Calu3 (cell line): ENCODE results near the gene ENPP1. TPM values are rescaled to one million over a fixed set of nuclear protein-coding genes. Genes with fewer than 3 reads are reported as not detected.

ENCODE experiments used
- BruUV-seq: library from RNA; stranded (reverse); fragments of 400-500 nt; replicated peaks from 2 replicates; lab custom pipeline; 2021; lab: Mats Ljungman, UMichigan
- CTCF ChIA-PET: fragments of 300-600 bp; sonication (Branson Sonifier 250); formaldehyde crosslinking; loops from one replicate; lab custom pipeline; 2022; ENCODE audit warnings: antibody characterized with exemption; lab: Charles Lee
- DNase-seq: peaks from one replicate; pipeline ENCODE4 v3.0.0; 2022
- H3K27ac Mint-ChIP-seq: one replicate; pipeline ENCODE4 v1.8.0; 2022; ENCODE audit warnings: mixed read lengths; ENCODE audit not compliant: unreplicated experiment
- H3K27me3 Mint-ChIP-seq: one replicate; pipeline ENCODE4 v1.8.0; 2022; ENCODE audit warnings: mixed read lengths; ENCODE audit not compliant: unreplicated experiment
- H3K36me3 Mint-ChIP-seq: one replicate; pipeline ENCODE4 v1.8.0; 2022; ENCODE audit warnings: mild to moderate bottlenecking, moderate library complexity, mixed read lengths; ENCODE audit not compliant: insufficient read depth, unreplicated experiment
- H3K4me1 Mint-ChIP-seq: one replicate; pipeline ENCODE4 v1.8.0; 2022; ENCODE audit warnings: mild to moderate bottlenecking, low read depth, mixed read lengths; ENCODE audit not compliant: unreplicated experiment
- H3K4me3 Mint-ChIP-seq: one replicate; pipeline ENCODE4 v1.8.0; 2022; ENCODE audit warnings: mild to moderate bottlenecking, low read depth, moderate library complexity, mixed read lengths; ENCODE audit not compliant: unreplicated experiment
- H3K9me3 Mint-ChIP-seq: one replicate; pipeline ENCODE4 v1.8.0; 2022; ENCODE audit warnings: low read depth, mixed read lengths; ENCODE audit not compliant: unreplicated experiment
- intact Hi-C: fragments of 100-400 bp; cut with micrococcal nuclease; formaldehyde crosslinking; loops from one replicate; pipeline ENCODE4 v1.10.0; 2022; ENCODE audit not compliant: unreplicated experiment
- total RNA-seq: library from RNA; stranded (reverse); gene quantifications from 2 replicates; pipeline ENCODE4 v1.2.3, GENCODE V29; 2022
- TF ChIP-seq, protein P1 (sequence below): fragments of 200-600 bp; IDR thresholded peaks from one replicate; pipeline ENCODE4 v1.8.0; 2022; ENCODE audit warnings: antibody characterized with exemption; ENCODE audit not compliant: unreplicated experiment

ENPP1 gene
- total RNA-seq, 1 experiment from 2014 or later: 7.7 TPM

DNA sequence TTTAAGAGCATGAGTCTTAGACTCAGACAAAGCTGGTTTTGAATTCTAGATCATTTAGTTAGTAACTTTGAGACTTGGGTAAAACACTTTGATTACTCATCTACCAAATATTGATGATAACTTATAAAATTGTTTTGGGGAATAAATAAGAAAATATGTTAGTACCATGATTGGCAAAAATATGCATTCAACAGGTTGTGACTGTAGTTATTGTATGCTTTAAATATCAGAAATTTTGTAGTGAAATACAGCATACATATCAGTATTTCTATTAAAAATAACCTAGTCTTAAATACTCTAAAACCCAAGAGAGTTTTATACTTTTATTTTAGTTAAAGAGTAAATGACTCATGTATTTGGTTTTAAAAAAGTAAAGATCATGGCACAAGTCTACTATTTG, 68.7 kb downstream of the ENPP1 start:
- H3K4me1 Mint-ChIP-seq: no peaks in the 10 kb centered on the region
- CTCF ChIA-PET: interaction anchor here (0.6 kb wide), 1 partner anchor 11 kb away, joined by 3 read pairs; no protein-coding TSS in a partner anchor
- no peaks in the 10 kb centered on the region for H3K36me3 Mint-ChIP-seq
- H3K27me3 Mint-ChIP-seq: no peaks in the 10 kb centered on the region
- no TSS peak for BruUV-seq
- no peak for DNase-seq
- TF ChIP-seq, protein P1, sequence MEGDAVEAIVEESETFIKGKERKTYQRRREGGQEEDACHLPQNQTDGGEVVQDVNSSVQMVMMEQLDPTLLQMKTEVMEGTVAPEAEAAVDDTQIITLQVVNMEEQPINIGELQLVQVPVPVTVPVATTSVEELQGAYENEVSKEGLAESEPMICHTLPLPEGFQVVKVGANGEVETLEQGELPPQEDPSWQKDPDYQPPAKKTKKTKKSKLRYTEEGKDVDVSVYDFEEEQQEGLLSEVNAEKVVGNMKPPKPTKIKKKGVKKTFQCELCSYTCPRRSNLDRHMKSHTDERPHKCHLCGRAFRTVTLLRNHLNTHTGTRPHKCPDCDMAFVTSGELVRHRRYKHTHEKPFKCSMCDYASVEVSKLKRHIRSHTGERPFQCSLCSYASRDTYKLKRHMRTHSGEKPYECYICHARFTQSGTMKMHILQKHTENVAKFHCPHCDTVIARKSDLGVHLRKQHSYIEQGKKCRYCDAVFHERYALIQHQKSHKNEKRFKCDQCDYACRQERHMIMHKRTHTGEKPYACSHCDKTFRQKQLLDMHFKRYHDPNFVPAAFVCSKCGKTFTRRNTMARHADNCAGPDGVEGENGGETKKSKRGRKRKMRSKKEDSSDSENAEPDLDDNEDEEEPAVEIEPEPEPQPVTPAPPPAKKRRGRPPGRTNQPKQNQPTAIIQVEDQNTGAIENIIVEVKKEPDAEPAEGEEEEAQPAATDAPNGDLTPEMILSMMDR: no peak
- intact Hi-C loops: no loop called here
- H3K9me3 Mint-ChIP-seq: no peaks in the 10 kb centered on the region
- H3K27ac Mint-ChIP-seq: no peak overlapping the region
- H3K4me3 Mint-ChIP-seq: no peak overlapping the region

DNA sequence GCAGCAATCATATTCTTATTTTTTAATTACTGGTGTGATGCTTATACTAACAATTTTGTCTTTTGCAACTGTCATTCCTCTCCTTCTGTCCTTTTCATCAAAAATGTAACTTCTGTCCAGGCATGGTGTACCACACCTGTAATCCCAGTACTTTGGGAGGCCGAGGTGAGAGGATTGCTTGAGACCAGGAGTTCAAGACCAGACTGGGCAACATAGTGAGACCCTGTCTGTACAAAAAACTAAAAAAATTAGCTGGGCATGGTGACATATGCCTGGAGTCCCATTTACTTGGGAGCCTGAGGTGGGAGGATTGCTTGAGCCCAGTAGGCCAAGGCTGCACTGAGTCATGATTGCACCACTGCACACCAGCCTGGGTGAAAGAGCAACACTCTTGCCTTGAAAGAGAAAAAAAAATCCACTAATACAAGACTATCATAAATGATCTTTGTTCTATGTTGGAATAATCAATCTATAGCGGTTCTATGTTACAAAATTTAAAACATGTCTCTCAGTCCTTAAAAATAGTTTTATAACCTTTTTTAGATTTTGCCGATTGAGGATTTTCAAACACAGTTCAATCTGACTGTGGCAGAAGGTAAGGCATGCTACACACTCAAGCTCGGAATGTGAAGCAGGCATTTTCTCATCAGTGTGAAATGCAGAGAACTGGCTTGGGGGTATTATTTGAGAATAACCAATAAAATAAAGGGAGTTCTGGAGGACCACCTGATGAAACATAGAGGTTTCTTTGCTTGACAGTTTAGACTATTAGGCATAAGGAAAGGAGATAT, 70.4 kb downstream of the ENPP1 start:
- no peak overlapping the region for H3K27ac Mint-ChIP-seq
- DNase-seq: no peak
- TF ChIP-seq, protein P1: no peak
- H3K4me1 Mint-ChIP-seq: no peaks in the 10 kb centered on the region
- no peak overlapping the region for H3K4me3 Mint-ChIP-seq
- no peaks in the 10 kb centered on the region for H3K36me3 Mint-ChIP-seq
- no peaks in the 10 kb centered on the region for H3K9me3 Mint-ChIP-seq
- BruUV-seq: no TSS peak
- intact Hi-C loops: no loop called here
- no peaks in the 10 kb centered on the region for H3K27me3 Mint-ChIP-seq
- CTCF ChIA-PET: no interaction called here

DNA sequence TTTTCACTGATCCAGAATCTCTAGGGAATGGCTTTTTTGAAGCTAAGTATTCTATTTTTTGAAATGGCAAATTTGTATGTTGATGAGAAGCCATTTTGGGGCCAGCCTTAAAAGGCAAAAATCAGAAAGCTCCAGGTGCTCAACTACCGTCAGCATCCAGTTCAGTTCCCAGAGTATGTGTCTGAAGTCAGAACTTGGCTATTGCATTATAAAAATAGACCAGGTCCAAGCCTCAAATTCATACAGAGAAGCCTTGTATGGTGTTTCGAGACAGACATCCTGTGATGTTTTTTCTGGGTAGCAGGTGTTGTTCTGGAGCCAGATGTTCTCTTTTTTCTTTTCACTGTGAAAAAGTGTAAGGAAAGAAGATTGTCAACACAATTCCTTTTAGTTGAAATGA, 75.2 kb downstream of the ENPP1 start:
- BruUV-seq: no TSS peak
- TF ChIP-seq, protein P1: no peak
- no peak overlapping the region for H3K4me3 Mint-ChIP-seq
- H3K4me1 Mint-ChIP-seq: no peaks in the 10 kb centered on the region
- H3K27me3 Mint-ChIP-seq: no peaks in the 10 kb centered on the region
- intact Hi-C loops: no loop called here
- H3K36me3 Mint-ChIP-seq: no peaks in the 10 kb centered on the region
- CTCF ChIA-PET: no interaction called here
- no peak overlapping the region for H3K27ac Mint-ChIP-seq
- DNase-seq: no peak
- H3K9me3 Mint-ChIP-seq: no peaks in the 10 kb centered on the region

DNA sequence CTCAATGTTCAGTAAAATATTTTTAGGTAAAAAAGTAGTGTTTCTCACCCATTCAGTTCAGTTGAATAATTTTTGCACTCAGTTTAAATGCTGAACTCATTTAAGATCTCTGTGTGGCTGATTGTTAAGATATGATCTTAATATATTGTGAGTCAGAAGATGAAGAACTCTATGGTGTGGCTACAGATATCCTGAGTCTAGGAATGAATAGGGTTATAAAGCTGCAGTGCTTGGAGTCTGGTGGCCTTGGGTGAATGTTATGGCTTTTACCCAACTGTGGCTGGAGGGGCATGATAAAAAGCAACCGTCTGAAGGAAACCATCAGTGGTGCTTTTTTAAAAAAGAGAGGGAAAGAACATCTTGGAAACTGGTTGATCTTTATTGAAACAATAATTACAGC, 77.4 kb downstream of the ENPP1 start:
- TF ChIP-seq, protein P1: no peak
- no TSS peak for BruUV-seq
- intact Hi-C loops: no loop called here
- H3K27me3 Mint-ChIP-seq: no peaks in the 10 kb centered on the region
- no peaks in the 10 kb centered on the region for H3K9me3 Mint-ChIP-seq
- no peak overlapping the region for H3K27ac Mint-ChIP-seq
- H3K4me3 Mint-ChIP-seq: no peak overlapping the region
- H3K4me1 Mint-ChIP-seq: no peaks in the 10 kb centered on the region
- CTCF ChIA-PET: no interaction called here
- DNase-seq: no peak
- H3K36me3 Mint-ChIP-seq: no peaks in the 10 kb centered on the region
